Panc1 (cell line): ENCODE results near the gene CIAO3. TPM values are rescaled to one million over a fixed set of nuclear protein-coding genes. Genes with fewer than 3 reads are reported as not detected.

Experiments used
- ATAC-seq: fragments of 200-7000 bp; cut with Tn5 transposase; 2 replicates; pipeline ENCODE4 v1.9.1; 2020; ENCODE audit warnings: mild to moderate bottlenecking, moderate library complexity
- BruUV-seq: library from RNA; stranded (reverse); fragments of 400-500 nt; replicated peaks from 2 replicates; lab custom pipeline; 2021; lab: Mats Ljungman, UMichigan
- CTCF ChIA-PET: fragments of 300-600 bp; sonication (Branson Sonifier 250); formaldehyde crosslinking; loops from one replicate; lab custom pipeline; 2022; ENCODE audit warnings: antibody characterized with exemption; lab: Charles Lee
- POLR2A ChIA-PET: fragments of 300-600 bp; sonication (Branson Sonifier 250); formaldehyde crosslinking; loops from one replicate; lab custom pipeline; 2022; ENCODE audit warnings: antibody characterized with exemption; lab: Charles Lee
- DNase-seq: peaks from one replicate; pipeline ENCODE4 v3.0.0-alpha.2; 2010; ENCODE audit warnings: low read depth, low spot score
- H3K27ac ChIP-seq: 2 replicates; pipeline ENCODE4 v1.5.1; 2011; ENCODE audit warnings: mild to moderate bottlenecking, low read length, inconsistent platforms
- H3K27me3 ChIP-seq: fragments of 200-500 bp; sonication (Bioruptor generic); 2 replicates; pipeline ENCODE4 v1.6.0; 2014; ENCODE audit warnings: low read length, inconsistent platforms; ENCODE audit not compliant: control insufficient read depth, insufficient read depth
- H3K36me3 ChIP-seq: fragments of 200-500 bp; sonication (Bioruptor generic); 2 replicates; pipeline ENCODE4 v1.5.1; 2014; ENCODE audit warnings: inconsistent platforms, mild to moderate bottlenecking, low read length, moderate library complexity; ENCODE audit not compliant: control insufficient read depth, insufficient read depth
- H3K4me1 ChIP-seq: 2 replicates; pipeline ENCODE4 v1.5.1; 2011; ENCODE audit warnings: inconsistent platforms, mild to moderate bottlenecking, low read length, moderate library complexity; ENCODE audit not compliant: control insufficient read depth, insufficient read depth
- H3K4me3 ChIP-seq, 2 experiments: 2 replicates each; pipeline ENCODE4 v1.5.1; 2011 to 2012; ENCODE audit warnings: low read depth in 2 of 2, low read length in 2 of 2, mild to moderate bottlenecking in 2 of 2, inconsistent platforms in 1 of 2, moderate library complexity in 1 of 2
- H3K9me3 ChIP-seq: fragments of 200-500 bp; sonication (Bioruptor generic); 2 replicates; pipeline ENCODE4 v1.5.1; 2014; ENCODE audit warnings: low read depth, mild to moderate bottlenecking, inconsistent platforms, low read length, moderate library complexity; ENCODE audit not compliant: control insufficient read depth, insufficient read depth
- POLR2AphosphoS5 ChIP-seq: IDR thresholded peaks from 2 replicates; pipeline ENCODE4 v1.6.1; 2012; ENCODE audit warnings: mild to moderate bottlenecking, low read depth, low read length, moderate library complexity
- REST ChIP-seq, 2 experiments: IDR thresholded peaks; 2 replicates each; pipeline ENCODE4 v1.6.1; 2011 to 2012; ENCODE audit warnings: low read depth in 2 of 2, control low read depth in 1 of 2, low read length in 1 of 2, mild to moderate bottlenecking in 1 of 2, moderate library complexity in 1 of 2; ENCODE audit not compliant: insufficient read depth in 1 of 2
- SIN3A ChIP-seq: IDR thresholded peaks from 2 replicates; pipeline ENCODE4 v1.6.1; 2012; ENCODE audit warnings: low read depth, mild to moderate bottlenecking, low read length, moderate library complexity, borderline replicate concordance; ENCODE audit not compliant: insufficient read depth
- TCF7L2 ChIP-seq: IDR thresholded peaks from 2 replicates; pipeline ENCODE4 v1.6.1; 2011; ENCODE audit warnings: mild to moderate bottlenecking, low read depth, low read length, inconsistent platforms
- in situ Hi-C: cut with HindIII; loops from 2 replicates; pipeline ENCODE4 v1.10.0; 2016; ENCODE audit warnings: low sequenced_read_pairs, low pct_unique_long_range_greater_than_20kb
- intact Hi-C: fragments of 100-400 bp; cut with micrococcal nuclease; formaldehyde crosslinking; loops from one replicate; pipeline ENCODE4 v1.10.0; 2022; ENCODE audit not compliant: unreplicated experiment
- total RNA-seq: library from RNA; stranded (reverse); gene quantifications from one replicate; pipeline ENCODE4 v1.2.1, GENCODE V29; 2021; ENCODE audit not compliant: unreplicated experiment
- TF ChIP-seq, protein P1 (sequence below): fragments of 450-650 bp; IDR thresholded peaks from 2 replicates; pipeline ENCODE4 v1.5.1; 2017; ENCODE audit warnings: mild to moderate bottlenecking

The CIAO3 gene
- total RNA-seq, 1 experiment from 2014 or later = 34.0 TPM

- in situ Hi-C loops (no loop called here), intact Hi-C loops (loop anchor here (5.0 kb wide), 1 partner anchor 47 kb away; the partner anchor contains the start of genes CHTF18 and RPUSD1)
- H3K36me3 ChIP-seq = peaks cover 5% of the 10 kb centered on the region
- BruUV-seq = TSS peak; percentile 89
- peak overlapping the region; percentile 66 to 89 for H3K4me3 ChIP-seq
- peak; percentile 15; the same call in 1 of the 2 replicates for ATAC-seq
- ChIA-PET CTCF (interaction anchor here (0.7 kb wide), 1 partner anchor 18 kb away, joined by 3 read pairs; no protein-coding TSS in a partner anchor), POLR2A (no interaction called here)
- TF ChIP-seq TCF7L2 = no peak
- TF ChIP-seq SIN3A = no peak; the same call in 1 of the 2 replicates
- no peak for TF ChIP-seq REST (IDR thresholded peaks at IDR 0.05; ENCODE audit: insufficient read depth in 1 of 2, low read depth in 2 of 2, low read length in 1 of 2)
- TF ChIP-seq, protein P1, sequence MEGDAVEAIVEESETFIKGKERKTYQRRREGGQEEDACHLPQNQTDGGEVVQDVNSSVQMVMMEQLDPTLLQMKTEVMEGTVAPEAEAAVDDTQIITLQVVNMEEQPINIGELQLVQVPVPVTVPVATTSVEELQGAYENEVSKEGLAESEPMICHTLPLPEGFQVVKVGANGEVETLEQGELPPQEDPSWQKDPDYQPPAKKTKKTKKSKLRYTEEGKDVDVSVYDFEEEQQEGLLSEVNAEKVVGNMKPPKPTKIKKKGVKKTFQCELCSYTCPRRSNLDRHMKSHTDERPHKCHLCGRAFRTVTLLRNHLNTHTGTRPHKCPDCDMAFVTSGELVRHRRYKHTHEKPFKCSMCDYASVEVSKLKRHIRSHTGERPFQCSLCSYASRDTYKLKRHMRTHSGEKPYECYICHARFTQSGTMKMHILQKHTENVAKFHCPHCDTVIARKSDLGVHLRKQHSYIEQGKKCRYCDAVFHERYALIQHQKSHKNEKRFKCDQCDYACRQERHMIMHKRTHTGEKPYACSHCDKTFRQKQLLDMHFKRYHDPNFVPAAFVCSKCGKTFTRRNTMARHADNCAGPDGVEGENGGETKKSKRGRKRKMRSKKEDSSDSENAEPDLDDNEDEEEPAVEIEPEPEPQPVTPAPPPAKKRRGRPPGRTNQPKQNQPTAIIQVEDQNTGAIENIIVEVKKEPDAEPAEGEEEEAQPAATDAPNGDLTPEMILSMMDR = no peak
- TF ChIP-seq POLR2AphosphoS5 = no peak
- peaks cover 8% of the 10 kb centered on the region; the same call in 1 of the 2 replicates for H3K4me1 ChIP-seq
- no peaks in the 10 kb centered on the region for H3K9me3 ChIP-seq
- peak overlapping the region; percentile 83 for H3K27ac ChIP-seq
- no peaks in the 10 kb centered on the region for H3K27me3 ChIP-seq
- no peak for DNase-seq
Measured at GRCh38 chr16:739560-740458, 988 bp downstream of the CIAO3 start.

GRCh38 chr16:736936-737481 lies 3.8 kb downstream of the CIAO3 start:
- DNase-seq (no peak), ATAC-seq (no peak)
- Histone ChIP-seq H3K27me3 (no peaks in the 10 kb centered on the region), H3K36me3 (peaks cover 5% of the 10 kb centered on the region), H3K4me1 (peaks cover 8% of the 10 kb centered on the region; the same call in 1 of the 2 replicates), H3K4me3 (no peak overlapping the region), H3K9me3 (no peaks in the 10 kb centered on the region), H3K27ac (no peak overlapping the region)
- TF ChIP-seq SIN3A (no peak), REST (IDR thresholded peaks at IDR 0.05; ENCODE audit: insufficient read depth in 1 of 2, low read depth in 2 of 2, low read length in 1 of 2) (no peak), POLR2AphosphoS5 (no peak), TCF7L2 (no peak)
- TF ChIP-seq, protein P1 = no peak
- in situ Hi-C loops = no loop called here
- POLR2A ChIA-PET = no interaction called here
- BruUV-seq = no TSS peak
- intact Hi-C loops = no loop called here
- CTCF ChIA-PET = no interaction called here
